Stimulated activated CD4-positive, alpha-beta T cell treated with anti-CD3 and anti-CD28 coated beads, TNF-alpha, amount 100 ng/mL, for 48 hours (primary cell): ENCODE results near the gene CTTN.
"Not testable (repeated sequence)": the region's sequence is repeated elsewhere in the genome, so short reads cannot be mapped to it uniquely, and the experiment has no call there.

ENCODE experiments used
- DNase-seq, 3 donors: peaks; one replicate each; pipeline ENCODE4 v3.0.0-alpha.2; 2020; ENCODE audit warnings: low read depth in 3 of 3

The CTTN gene

DNA sequence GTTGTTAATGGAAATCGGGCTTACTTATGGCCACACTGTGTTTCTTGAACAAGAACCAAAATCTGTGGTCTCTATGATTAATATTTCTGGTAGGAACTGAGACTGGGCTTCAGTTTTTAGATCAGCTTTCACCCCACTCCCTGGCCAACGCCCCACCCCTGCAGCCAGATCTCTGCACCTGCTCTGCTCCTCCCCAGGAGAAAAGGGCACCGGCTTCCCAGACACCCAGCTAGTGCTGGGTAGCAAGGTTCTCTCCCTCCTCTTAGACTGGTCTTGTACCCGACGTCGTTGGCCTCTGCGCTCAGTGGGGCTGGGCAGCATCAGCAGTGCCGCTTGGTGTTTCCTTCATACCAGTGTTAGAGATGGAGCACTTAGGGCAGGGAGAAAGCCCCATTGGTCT, 17.0 kb upstream of the CTTN start:
- no peak for DNase-seq

DNA sequence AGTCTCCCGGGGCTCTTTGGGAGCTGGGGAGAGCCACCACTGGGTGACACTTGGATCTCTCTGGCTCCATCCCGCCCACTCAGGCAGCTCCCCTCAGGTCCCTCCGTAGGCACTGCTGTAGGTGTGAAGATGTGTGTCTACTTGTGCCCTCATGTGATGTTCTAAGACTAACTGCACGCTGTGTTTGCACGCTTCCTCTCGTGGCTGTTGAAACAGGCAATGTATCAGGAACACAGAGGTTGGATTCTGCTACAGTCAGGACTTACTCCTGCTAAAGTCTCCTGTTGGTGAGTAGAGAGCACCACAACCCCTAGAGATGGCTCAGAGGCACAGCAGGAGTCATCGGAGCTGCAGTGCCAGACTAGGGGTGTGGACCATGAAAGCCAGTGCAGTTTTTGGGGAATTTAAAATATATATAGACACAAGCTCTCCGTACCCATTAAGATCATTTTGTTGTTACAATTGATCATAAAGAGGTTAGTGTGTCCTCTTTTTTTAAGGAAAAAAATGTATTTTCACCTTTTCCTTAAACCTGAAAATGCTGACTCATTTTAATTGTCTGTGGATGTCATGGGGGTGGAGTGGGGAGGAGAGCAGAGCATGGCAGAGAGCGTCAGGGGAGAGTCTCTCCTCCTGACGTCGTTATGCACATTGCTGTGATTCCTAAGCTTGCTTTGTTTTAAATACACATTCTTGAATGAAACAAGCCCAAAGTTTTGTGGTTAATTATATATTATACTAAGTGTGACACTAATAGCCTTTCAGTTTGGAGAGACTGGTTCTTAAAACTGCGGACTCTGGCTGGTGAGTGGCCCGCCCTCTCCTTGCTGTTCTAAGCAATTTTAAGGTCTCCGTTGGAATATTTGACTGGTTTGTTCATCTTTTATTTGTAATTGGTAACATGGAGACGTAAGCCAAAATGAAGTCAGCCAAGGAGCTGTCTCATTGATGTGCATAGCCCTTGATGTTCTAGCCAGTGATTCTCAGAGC, 16.2 kb upstream of the CTTN start:
- DNase-seq: no peak

GRCh38 chr11:70383664-70384565, 14.4 kb upstream of the CTTN start:
- no peak for DNase-seq

DNA sequence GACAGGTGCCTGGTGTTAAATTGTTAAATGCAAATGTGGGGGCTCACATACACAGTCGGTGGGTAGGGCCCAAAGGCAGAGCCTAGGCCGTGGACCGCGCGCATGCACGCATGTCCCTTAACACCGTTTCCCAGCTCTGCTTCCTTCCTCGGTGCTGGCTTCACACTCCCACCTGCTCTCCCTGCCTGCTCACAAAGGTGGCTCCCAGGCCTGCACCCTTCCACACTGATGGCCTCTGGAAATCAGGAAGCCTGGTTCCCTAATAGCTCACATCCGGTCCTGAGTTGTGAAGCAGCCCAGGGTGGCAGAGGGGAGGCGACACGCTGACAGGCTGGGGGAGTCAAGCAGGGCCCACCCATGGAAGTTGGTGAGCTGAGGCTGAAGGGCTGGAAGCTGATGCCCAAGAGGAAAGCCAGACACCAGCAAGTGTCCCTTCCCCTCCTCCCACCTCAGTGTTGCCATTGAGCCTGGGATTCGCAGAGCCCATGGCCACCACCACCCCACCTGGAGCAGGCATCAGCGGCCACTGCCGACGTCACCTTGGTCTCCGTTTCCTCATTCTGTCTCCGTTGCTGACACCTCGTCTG, 13.7 kb upstream of the CTTN start:
- DNase-seq: no peak

DNA sequence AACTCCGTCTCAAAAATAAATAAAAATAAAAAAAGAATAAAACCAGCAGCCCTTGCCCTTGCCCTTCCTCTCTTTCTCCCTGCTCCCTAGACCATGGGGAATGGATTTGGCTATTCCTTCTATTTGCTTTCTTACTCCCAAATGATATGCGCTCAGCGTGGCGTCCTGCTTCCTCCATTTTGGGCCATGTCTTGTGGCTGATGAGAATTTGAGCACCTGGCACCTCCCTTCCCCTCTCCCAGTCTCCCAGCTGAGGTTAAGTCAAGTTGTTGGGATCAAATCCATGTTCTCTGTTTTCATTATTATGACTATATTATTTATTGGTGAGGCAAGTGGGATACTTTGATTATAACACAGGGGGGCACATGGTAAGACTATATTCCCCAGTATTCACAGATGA, 10.8 kb upstream of the CTTN start:
- no peak for DNase-seq

DNA sequence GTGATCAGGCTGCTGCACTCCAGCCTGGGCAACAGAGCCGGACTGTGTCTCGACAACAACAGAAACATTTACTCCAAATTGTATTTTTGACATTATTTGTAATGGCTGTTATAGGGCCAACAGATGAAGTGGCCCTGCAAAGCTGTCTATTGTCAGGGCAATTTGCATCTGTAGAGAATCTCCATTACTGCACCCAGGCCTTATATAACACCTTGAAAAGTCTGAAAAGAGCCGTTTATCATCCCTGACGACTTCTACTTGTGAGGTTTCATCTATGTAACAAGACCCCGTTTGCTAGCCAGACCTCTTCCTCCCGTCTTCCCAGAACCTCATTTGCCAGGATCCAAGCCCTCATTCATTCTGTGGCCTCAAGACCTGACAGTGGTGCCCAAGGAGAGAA, 9.1 kb upstream of the CTTN start:
- DNase-seq: no peak

- not testable (repeated sequence) for DNase-seq
Observed at GRCh38 chr11:70390882-70391281, 7.4 kb upstream of the CTTN start.

- no peak for DNase-seq
Observed at GRCh38 chr11:70394211-70394950, 3.9 kb upstream of the CTTN start.

DNA sequence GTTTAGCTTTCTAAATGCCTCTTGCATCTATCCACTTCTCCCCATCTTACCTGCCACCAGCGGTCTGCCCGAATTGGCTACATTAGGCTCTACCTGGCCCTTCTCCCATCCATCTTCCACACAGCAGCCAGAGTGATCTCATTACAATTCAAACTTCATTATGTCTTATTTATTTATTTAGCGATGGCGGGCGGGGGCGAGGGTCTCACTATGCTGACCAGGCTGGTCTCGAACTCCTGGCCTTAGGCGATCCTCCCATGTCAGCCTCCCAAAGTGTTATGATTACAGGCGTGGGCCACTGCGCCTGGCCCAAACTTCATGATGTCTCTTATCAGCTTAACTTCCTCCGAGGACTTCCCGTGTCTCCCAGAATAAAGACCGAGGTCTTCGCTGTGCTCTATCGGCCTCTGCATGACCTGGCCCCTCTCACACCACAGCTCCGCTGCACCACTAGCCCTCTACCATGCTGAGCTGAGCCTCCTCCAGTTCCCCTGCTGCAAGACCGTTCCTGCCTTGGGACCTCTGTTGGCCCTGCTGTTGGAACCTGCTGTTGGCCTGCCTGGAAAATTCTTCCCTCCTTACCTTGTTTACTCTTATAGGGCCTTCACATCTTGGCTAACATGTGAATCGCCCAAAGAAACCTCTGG, 870 bp upstream of the CTTN start:
- DNase-seq: no peak

- no peak for DNase-seq
Observed at GRCh38 chr11:70398834-70399680, 728 bp downstream of the CTTN start.

- DNase-seq: no peak
Observed at GRCh38 chr11:70399681-70400112, 1.4 kb downstream of the CTTN start.

DNA sequence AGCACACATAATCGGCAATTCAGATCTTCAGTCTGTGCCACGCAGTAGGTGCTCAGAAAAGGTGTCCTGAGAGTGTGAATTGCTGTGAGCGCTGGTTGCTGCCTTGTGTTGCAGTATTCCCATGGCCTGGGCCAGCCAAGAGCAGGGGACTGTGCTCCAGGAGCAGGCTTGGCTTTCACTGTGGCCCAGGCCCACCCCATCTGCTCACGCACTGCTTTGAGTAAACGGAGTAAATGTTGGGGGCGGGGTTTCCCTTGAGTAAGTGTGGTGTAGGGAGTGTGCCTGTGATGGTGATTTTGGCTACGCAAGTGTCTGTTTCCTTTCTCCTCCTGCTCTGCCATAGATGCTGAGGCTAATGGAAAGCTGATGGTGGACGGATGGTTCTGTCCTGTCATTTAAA, 2.3 kb downstream of the CTTN start:
- no peak for DNase-seq

DNA sequence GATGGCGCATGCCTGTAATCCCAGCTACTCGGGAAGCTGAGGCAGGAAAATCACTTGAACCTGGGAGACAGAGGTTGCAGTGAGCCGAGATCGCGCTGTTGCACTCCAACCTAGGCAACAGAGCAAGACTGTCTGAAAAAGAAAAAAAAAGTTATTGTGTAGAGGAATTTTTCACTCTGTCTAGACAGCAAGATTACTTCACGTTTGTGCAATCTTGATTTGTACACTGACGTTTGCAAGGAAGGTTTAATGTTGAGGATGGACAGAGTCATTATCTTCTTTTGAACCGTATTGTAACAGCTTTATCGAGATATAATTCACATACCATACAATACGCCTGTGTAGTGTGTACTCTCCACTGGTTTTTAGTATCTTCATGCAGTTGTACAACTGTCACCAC, 3.7 kb downstream of the CTTN start:
- no peak for DNase-seq

DNA sequence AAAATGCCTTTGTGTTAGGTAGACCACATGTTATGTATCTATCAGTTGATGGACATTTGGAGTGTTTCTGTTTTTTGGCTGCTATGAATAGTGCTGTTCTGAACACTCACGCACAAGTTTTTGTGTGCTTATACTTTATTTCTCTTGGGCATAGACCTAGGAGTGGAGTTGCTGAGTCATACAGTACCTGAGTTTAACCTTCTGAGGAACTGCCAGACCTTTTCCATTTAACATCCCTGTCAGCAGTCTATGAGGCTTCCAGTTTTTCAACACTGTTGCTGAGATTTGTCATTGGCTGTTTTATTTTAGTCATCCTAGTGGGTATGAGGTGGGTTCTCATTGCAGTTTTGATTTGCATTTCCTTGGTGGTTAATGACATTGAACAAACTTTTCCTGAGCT, 4.4 kb downstream of the CTTN start:
- no peak for DNase-seq

- DNase-seq: no peak
Observed at GRCh38 chr11:70404244-70404643, 5.9 kb downstream of the CTTN start.

- no peak for DNase-seq
Observed at GRCh38 chr11:70405679-70406395, 7.5 kb downstream of the CTTN start.

- DNase-seq: no peak
Observed at GRCh38 chr11:70407121-70407520, 8.8 kb downstream of the CTTN start.

- DNase-seq: no peak
Observed at GRCh38 chr11:70407814-70408213, 9.5 kb downstream of the CTTN start.

DNA sequence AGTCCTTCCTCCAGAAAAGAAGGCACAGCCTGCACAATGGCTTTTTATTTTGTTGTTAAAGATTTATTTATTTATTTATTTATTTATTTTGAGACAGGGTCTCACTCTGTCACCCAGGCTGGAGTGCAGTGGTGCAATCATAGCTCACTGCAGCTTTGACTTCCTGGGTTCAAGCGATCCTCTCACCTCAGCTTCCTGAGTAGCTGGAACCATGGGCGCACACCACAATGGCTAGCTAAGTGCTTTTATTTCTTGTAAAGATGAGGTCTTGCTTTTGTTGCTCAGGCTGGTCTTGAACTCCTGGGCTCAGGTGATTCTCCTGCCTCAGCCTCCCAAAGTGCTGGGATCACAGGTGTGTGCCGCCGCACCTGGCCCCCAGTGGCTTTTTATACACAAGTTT, 10.0 kb downstream of the CTTN start:
- DNase-seq: not testable (repeated sequence)
